NCI-H2171 (cell line): ENCODE measurements around the gene SPTBN2.

Source experiments
- DNase-seq: peaks from one replicate; lab custom pipeline; 2025; lab: John Stamatoyannopoulos, UW

SPTBN2 gene

GRCh38 chr11:66728693-66729385, at the start of gene SPTBN2:
Gene SPTBN2 (minus strand): TSS chr11:66729216. CDS start chr11:66721240, 7,976 bp downstream.
- DNase-seq = peak; percentile 36

DNA sequence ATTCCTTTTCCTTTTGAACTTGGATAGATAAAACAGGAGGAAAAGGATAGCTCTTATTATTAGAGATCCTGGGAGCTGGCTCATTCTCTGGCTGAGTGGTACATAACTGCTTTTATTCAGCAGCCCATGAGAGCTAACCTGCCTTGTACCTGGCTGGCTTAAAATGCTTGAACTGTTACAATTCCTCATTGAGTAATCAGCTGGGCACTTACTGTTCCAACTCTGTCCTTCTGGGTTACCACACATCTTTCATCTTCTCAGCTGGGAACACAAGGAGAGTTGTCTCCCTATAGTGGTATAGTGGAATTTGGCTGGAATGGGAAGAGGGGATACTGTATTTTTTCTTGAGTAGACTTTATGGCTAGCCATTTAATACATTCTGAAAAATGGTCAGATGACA, 39.8 kb upstream of the SPTBN2 start:
- no peak for DNase-seq

DNA sequence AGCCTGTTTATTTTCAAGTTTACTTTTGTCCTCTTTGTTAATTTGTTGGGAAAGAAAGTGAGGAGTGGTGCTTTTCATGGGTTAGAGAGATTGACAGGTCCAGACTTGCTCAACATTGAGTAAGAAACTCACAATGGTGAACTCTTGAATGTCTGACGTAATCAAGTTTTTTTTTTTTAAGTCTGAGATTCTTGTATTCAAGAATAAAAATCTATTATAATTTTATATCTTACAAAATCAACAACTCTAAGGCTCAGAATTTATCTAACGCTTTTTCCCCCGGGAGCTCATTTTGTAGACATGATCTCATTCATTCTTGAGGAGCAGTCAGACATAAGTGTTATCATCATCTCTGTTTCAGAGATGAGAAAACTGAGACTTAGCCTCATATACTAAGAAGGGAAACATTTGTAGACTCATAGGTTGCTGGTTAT, 39.1 kb upstream of the SPTBN2 start:
- no peak for DNase-seq

GRCh38 chr11:66767666-66768065, 38.6 kb upstream of the SPTBN2 start:
- DNase-seq = no peak

DNA sequence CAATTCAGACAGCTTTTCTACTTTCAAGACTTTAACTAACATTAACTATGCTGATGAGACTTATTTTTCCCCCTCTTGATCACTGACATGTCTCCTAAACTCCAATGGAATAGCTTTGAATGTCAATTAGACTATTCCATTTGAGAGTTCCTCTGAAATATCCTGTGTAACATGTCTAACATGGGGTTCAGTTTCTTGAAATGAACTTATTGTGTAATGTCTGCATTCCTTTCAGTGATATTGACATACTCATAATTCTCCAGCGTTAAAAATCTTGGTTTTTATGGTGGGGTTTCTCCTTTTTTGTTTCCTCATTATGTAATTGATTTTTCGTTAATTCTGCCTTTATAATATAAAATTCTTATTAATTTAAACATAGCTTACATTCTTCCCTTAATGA, 37.7 kb upstream of the SPTBN2 start:
- no peak for DNase-seq

GRCh38 chr11:66762088-66762487, 33.1 kb upstream of the SPTBN2 start:
- DNase-seq = no peak

DNA sequence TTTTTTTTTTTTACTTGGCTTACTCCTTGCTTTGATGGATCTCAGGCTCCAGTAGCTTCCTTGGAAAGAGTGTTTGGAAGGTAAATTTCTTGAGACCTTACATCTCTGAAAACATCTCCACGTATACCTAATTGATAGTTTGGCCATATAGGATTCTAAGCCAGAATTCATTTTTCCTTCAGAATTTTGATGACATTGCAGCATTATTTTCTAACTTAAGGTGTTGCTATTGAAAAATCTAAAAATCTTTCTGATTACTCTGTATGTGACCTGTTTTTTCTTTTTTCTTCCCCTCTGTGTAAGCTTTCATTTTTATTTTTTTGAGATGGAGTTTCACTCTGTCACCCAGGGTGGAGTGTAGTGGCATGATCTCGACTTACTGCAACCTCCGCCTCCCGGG, 23.1 kb upstream of the SPTBN2 start:
- DNase-seq = no peak

DNA sequence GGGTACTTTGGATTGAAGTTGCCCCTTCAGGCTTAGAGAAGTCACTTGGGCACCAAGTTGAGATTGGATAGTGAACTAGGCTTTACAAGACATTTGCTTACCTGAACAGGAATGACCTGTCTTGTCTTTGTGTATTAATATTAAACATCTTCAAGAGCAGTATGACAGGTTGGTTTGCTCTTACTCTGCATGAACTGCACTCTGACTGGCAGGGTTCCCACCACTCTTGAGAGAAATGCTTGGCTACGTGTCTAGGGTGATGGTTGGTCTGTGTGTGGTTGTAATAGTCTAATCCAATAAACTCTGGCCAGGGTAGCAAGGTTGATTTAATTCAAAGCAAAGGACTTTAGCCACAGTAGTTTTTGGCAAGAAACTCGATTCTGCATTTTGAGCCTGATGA, 20.1 kb upstream of the SPTBN2 start:
- DNase-seq = no peak

GRCh38 chr11:66747480-66747879, 18.5 kb upstream of the SPTBN2 start:
- no peak for DNase-seq

- peak; percentile 25 for DNase-seq
Observed at GRCh38 chr11:66745356-66746235, 16.6 kb upstream of the SPTBN2 start.

DNA sequence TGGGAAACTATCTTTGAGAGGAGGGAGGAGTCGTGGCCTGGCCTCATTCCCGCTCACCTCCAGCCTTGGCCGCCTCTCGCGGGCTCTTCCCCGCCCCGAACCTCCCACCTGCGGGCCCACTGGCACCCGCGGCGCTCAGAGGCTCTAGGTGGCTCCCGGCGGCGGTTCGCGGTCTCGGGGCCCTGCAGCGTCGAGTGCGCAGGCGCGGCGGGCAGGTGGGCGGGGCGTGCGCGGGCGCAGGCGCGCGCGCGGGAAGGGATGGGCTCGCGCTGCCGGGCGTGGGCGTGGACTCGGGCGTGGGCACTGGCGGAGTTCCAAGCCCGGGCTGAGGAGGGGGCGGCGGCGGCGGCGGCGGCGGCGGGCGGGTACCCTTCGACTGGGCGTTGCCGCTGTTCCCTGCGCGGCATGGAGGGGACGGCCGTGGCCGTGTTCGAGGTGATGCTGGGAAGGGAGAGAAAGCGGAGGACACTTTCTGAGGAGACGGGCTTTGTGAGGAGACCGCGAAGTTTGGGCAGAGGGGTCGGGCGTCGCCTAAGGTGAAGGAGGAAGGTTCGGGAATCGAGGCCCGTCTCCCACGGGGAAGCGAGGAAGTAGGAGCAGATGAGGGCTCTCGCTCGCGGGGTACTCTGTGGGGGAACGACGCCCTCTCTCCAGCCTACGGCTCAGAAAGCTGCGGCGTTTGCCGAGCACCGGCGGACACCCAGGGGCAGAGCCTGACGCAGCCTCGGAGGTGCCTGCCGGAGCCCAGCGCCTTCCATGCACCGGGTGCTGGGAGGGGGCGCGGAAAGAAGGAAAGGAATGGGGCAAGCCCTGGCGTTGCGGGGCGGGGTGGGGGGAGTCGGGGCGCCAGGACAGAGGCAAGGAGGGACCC, 15.7 kb upstream of the SPTBN2 start:
- DNase-seq = peak; percentile 79

DNA sequence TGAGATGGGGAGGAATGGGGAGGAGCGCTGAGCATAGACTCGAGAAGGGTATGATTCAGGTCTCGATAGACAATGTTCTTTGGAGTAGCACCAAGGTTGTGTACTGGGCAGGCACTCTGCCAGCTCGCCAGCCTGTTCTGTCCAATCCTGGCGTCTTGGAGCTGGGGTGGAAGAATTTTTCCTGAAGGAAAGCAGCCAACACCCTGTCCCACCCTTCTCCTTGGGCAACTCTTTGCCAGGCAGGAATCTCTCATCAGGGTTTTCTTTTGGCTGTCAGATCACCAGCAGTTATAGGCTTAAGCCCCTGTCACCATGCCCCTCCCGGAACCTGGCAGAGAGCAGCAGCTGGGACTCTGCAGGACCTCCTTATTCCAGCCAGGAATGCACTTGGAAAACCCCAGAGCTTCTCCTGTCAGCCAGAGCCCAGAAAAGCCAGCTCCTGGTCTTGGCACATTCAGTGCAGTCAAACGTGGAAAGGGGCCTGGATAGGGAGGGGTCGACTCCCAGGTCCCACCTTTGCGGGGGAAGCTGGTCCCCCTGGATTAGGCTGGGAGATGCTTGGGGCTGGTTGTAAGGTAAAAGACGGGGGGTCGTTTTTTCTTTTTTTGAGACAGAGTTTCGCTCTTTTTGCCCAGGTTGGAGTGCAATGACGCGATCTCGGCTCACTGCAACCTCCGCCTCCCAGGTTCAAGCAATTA, 14.4 kb upstream of the SPTBN2 start:
- DNase-seq = no peak

DNA sequence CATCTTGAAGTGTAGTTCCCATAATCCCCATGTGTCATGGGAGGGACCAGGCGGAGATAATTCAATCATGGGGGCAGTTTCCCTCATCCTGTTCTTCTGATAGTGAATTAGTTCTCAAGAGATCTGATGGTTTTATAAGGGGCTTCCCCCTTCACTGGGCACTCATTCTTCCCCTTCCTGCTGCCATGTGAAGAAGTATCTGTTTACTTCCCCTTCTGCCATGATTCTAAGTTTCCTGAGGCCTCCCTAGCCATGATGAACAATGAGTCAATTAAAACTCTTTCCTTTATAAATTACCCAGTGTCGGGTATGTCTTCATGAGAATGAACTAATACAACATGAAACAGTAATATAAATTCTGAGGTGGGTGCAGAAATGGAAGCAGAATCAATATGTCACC, 12.1 kb upstream of the SPTBN2 start:
- DNase-seq = no peak

- DNase-seq = no peak
Observed at GRCh38 chr11:66739983-66740382, 11.0 kb upstream of the SPTBN2 start.

DNA sequence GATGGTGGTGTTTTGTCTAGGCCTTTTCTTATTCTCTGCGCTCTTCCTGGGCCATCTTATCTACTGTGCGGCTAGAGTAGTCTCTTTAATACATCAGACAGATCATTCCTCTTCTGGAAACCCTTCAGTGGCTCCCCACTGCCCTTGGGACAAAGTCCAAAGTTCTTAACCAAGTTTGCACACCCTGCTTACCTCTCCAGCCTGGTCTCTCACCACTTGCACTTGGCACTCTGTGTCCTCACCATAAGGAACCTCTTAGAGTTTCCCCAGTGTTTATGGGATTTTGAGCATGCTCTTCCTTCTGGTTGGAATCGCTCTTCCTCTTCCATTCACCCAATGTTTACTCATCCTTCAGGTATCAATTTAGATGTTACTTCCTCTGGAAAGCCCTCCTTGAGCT, 5.2 kb upstream of the SPTBN2 start:
- DNase-seq = no peak

DNA sequence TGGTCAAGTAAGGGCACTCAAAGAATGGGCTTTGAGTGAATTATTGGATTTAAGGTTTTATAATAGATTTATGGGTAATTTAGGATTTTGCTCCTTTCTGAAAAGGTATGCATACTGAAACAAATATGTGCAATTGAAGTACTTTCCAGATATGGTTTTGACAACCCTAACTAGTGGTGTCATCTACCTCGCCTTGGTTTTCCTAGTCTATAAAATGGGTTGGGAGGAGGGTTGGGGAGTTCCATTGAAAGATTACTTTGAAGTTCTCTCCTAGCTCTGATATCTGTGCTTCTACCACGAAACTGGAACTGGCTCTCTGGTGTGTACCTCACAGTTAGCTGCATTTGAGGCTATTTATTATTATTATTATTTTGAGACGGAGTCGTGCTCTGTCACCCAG, 431 bp upstream of the SPTBN2 start:
- no peak for DNase-seq

- DNase-seq = peak; percentile 76
Observed at GRCh38 chr11:66728038-66728692, 851 bp downstream of the SPTBN2 start.

- no peak for DNase-seq
Observed at GRCh38 chr11:66727282-66728037, 1.6 kb downstream of the SPTBN2 start.

DNA sequence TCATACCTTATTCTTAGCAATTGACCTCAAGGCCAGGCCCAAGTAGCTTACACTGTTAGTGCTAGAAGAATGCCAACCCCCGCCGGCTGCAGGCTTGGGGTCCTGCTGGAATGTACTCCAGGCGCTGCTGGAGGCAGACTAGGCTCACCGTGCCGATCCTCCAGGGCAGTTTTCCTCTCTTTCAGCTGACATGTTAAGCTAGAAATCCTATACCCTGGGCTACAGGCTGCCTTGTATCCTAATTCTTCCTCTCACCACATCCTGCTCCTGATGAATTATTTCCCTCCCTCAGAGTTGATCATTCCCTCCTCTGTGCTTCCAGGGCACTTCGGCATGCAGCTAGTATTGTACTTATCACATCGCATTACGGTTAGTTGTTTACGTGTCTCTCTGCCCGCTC, 3.4 kb downstream of the SPTBN2 start:
- DNase-seq = no peak

DNA sequence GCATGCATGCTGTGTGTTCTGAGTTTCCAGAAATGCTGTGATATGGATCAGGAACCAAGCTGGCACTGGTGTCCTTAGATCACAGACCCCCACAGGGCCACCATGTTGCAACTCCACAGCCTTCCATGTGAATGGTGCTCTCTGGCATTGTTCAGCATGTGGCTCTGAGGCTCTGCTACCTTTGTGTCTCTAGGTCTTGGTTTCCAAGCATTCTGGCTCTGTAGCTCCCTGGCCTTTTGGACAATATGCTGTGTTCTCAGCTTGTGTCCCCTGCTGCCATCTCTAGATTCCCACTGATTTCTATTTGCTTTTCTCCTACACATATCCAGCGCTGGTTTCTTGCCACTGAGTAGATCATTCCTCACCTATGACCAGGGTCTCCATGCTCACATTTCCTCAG, 3.9 kb downstream of the SPTBN2 start:
- DNase-seq = no peak
